ENCODE results near the gene ANKRD34C.
A peak's percentile ranks its signal among the peaks of the same experiment; 100 is the strongest.

Gene ANKRD34C

DNA sequence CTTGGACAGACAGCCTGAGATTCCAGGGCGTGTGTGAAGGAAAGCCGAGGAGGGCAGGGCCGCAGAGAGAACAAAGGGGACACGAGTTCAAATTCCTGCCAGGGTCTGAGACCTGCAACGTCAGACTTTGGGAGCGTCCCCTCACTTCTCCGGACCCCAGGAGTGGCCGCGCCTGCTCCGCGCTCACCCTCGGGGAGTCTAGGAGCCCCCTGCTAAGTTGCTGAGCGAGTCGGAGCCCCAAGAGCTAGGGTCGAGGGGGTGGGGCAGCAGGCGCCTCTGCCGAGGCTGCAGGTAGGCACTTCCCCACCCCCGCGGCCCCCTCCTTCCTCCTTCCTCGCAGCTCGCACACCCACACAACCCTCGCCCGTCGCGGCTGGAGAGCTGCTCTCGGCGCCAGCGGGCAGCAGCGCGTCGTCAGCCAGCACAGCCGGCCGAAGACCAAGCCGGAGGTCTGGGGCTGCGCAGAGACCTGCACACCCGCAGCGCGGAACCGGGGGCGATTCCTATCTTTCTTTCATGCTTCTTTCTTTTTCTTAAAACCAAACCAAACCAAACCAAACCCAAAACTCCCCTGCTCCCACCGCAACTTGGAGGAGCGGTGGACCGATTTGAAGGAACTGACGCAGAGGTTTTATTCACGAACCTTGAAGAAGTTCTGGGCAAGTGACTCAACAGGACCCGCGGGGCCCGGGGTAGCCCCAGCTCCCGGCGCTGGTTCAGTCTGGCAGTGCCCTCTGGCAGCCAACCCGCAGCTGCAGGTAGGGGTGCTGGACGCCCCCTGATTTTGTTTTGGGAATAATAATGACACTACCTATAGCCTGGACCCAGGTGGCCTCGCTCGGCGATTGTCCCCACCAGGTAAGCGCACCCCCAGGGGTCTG, at the start of gene ANKRD34C:
TSS of gene ANKRD34C (plus strand) at position 352 of the 881 bp plus-strand sequence. CDS start 10,563 bp downstream, outside the sequence.
- no peak for DNase-seq

DNA sequence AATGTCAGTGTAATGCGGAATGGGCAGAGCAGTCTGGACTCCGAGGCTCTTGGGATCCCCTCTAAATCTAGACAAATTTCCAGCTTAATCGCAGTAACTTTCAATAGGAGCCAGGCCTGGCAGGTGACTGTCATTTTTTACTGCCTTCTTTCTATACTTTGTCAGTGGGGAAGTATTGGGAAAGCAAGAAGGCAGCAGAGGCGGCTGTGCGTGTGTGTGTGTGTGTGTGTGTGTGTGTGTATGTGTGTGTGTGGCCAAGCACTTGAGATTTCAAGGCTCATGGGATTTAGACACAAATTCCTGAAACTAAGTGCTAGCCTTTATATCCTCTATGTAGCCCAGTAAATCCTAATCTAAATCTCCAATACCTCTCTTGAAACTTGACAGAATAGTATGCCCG, 49.3 kb upstream of the ANKRD34C start:
- no peak for DNase-seq

DNA sequence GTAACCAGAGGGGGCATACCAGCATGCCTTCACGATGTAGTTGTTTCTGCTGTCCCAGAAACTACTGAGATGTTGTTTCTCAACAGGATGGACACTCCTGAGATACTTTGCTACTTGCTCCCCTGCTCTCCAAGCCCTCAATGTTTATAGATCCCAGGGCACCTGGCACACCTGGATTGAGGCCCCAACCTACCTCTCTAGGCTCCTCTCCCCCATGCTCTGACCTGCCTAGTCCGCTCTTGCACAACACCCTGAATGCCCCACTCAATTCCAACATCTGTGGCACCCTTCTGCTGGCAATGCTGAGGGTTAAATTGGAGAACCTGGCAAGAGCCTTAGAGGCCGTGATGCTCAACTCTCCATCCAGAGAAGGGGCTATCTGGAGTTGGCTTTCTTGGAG, 42.5 kb upstream of the ANKRD34C start:
- no peak for DNase-seq

DNA sequence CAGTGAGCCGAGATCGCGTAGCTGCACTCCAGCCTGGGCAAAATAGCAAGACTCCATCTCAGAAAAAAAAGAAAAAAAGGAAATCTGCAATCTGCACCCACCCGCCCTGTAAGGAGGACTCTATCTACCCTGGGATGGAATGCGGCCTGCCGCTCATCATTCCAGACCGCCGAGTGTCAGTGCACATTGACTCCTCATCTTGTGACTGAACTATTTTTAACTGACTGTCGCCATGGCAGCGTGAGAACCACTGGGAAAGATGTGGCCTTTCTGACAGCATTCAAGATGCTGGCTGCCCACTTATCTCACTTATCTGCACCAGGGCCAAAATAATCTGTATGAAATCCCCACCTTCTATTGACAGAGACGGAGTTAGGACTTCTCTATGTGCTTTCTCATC, 38.8 kb upstream of the ANKRD34C start:
- DNase-seq = no peak

DNA sequence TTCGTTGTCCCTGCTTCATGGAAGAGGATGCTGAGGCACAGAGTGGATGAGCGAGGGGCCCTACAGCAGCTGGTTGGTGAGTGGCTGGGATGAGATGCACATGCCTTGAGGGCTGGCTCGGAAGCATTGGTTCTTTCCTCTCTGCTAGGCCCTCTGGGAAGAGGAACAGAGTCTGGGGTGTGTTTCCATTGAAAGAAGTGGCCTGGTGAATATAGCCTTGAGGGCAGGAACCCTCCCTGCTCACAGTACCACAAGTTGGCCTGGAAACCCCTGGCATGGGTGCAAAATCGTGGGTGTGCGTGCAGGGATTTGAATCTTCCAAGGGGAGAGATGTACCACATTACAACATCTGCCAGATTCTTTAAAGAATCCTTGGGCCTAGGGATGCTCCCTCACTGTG, 37.6 kb upstream of the ANKRD34C start:
- no peak for DNase-seq

DNA sequence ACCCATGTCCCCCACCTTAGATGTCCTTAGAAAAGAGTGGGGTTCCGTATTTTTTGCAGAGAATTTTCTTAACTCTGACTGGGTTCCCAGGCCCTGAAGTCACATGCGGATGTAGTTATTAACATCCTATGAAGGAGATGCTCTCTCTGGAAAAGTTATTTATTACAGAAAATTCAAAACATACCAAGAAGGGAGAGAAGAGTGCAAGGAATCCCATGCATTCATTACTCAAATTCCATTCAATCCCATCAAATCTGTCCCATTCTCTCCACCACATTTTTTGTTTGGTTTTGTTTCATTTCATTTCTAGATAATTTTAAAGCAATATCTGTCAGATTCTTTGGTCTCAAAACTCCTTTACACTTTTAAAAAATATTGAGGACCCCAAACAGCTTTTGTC, 34.3 kb upstream of the ANKRD34C start:
- DNase-seq = no peak

DNA sequence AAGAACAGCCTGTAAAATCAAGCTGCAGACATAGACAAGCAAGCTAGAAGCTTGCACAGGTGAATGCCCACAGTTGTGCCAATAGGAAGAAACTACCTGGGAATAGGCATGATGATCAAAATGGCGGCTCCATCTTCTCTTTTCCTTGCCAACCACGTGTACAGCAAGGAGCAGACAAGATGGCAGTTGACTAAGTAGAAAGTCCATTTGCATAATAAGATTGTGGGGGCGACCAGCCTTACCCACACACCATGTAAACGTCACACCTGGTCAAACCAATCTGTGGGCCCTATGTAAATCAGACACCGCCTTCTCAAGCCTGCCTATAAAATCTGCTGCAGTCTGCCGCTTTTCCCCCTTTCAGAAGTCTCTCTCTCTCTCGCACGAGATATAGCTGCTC, 25.1 kb upstream of the ANKRD34C start:
- peak; percentile 91 for DNase-seq

DNA sequence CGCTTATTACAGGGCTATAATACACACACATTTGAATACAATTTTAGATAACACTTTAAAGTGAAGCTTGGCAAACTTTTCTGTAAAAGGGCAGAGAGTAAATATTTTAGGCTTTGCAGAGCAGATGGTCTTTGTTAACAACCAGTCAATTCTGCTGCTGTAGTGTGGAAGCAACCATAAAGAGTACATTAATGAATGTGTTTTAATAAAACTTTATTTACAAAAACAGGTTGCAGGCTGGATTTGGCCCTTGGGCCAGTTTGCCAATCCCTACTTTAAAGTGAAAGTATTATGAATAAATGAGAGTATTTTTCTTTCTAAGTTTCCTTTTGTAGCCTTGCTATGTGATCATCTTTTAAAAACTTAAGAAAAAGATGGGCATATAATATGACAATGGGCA, 20.7 kb upstream of the ANKRD34C start:
- no peak for DNase-seq

DNA sequence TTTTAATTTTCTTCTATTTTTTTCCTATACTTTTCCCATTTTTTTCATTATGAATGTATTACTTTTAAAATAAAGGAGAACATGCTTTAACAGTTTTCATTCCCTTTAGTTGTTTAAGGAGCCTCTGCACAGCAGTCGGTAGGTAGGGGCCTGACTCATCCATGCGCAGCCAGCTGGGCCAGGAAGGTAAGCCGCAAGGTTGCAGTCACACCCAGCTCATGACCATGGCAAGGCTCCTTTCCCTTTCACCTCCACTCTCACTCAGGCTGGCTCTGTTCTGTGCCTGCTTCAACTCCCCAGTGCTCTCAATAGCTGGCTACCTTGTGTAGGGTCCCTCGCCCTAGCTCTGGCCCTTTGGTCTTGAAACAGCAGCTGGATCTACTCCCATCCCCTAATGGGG, 17.4 kb upstream of the ANKRD34C start:
- no peak for DNase-seq

DNA sequence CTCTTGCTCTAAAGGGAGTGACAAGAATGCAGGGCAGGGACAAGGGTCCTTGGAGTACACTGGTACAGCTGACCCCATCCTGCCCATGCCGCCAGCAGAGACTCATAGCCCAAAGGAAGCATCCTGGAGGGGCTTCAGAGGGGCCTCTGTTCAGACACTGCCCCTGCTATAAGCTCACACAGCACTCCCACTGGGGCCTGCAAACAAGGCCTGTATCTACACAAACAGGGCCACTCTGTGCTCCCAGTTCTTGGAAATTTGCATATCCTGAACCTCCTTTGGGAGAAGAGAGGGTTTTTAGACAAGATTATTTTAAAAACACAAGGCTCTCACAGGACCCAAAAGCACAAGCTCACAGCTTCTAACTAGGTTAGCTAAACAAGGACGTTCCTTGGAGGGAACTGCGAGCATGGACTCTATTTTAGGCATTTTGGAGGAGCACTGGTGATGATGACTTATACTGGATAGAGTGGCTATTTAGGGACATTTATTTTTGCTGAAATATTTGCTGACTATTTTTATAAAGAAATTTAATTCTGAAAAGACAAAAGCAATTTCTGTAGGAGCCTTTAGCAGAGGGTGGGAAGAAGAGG, 16.4 kb upstream of the ANKRD34C start:
- no peak for DNase-seq

DNA sequence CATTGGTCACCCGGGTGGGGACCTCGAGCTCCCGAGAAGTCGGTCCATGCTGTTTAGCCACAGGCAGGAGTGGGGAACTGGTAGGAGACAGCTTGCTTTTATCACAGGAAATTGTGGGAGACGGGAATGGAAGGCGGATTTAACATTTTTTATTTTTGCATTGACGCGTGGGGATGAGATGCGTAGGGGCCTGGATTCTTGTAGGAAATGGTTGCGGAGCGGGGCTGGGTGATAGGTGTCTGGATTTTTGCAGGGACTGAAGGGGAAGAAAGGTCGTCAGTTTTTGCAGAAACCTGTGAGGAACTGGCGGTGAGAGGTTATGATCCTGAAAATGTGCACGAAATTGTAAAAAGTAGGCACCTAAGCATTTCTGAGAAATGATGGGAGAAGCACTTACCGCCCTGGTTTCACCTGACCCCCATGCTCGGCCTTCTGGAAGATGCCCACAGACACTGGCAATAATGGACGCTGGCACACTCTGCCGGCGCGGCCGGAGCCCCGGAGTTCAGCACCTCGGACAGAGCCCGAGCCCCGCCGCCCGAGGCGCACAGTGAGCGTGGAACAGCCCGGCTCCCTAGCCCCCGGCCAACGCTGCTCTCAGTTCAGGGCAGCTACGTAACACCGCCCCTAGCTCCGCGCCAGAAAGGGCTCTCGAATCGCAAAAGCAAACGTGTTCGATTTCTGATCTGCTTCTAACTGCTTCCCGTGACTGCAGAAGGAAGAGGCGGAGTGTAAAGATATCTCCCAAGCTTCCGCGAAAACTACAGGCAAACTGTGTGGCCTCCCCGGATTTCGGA, 928 bp downstream of the ANKRD34C start:
- peak; percentile 29 for DNase-seq

DNA sequence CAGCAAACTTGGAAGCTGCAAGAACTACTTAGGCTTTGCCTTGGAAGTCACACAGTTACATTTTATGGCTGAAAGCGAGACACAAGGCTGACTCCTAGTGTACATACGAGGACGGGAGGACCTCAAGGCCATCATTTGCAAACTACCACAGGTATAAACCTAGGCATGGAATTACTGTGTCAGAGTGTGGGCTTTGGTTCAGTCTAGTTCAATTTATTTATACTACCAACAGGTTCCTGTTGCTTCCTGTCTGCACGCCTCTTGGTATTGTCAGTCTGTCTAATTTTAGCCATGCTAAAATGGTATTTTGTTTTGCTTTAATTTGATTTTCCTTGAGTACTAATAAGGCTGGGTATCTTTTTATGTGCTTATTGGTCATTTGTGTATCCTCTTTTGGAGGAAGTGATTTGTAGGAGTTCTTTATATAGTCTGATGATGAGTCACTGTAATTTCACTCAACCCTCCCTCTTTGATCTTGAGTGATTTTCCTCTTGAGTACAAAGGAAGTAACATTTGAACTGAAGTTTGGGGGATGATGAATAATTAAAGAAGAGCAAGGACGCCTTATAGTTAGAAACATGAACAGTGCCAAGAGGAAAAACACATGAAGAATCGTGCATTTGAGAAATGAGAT, 8.2 kb downstream of the ANKRD34C start:
- DNase-seq = no peak

DNA sequence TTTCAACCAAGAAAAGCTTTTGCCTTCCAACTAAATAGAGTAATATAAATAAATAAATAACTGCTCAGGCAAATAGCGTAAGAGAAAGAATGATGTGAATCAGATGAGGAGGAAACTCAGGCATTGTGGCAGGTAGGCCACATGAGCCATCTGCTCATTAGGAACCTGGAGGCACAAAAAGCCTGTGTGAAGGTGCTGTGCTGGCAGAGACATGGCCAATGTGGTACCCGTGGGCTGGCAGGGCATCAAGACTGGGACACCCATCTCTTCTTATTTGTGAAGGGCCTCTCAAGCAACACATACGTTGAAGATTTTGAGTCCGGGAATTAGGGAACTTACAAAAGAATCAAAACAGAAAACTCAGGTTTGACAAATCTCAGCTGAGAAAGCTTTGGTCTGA, 9.5 kb downstream of the ANKRD34C start:
- no peak for DNase-seq

DNA sequence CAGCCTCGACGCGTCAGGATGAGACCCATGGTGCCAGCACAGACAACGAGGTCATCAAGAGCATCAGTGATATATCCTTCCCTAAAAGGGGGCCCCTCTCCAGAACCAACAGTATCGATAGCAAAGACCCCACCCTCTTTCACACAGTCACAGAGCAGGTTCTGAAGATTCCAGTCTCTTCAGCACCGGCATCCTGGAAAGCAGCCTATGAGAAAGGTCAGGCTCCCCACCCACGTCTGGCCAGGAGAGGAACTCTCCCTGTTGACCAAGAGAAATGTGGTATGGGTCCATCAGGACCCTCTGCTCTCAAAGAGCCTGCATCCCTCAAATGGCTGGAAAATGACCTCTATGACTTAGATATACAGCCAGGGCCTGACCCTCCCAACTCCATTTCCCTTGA, 11.6 kb downstream of the ANKRD34C start:
- no peak for DNase-seq

DNA sequence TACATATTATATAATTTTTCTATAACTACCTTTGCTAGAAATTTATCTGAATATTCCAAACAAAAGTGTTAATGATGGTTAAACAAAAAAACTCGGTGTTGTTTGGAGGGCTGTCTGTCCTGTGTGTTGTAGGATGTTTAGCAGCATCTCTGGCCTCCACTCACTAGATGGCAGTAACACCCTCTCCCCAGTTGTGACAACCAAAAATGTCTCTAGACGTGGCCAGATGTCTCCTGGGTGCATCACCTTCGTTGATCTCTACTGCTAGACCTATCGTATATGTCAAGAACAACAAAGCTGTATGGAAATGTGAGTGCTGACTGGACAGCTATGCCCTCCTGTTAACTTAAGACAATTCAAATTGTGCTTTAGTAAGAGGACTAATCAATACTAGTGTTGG, 14.1 kb downstream of the ANKRD34C start:
- DNase-seq = peak; percentile 54

DNA sequence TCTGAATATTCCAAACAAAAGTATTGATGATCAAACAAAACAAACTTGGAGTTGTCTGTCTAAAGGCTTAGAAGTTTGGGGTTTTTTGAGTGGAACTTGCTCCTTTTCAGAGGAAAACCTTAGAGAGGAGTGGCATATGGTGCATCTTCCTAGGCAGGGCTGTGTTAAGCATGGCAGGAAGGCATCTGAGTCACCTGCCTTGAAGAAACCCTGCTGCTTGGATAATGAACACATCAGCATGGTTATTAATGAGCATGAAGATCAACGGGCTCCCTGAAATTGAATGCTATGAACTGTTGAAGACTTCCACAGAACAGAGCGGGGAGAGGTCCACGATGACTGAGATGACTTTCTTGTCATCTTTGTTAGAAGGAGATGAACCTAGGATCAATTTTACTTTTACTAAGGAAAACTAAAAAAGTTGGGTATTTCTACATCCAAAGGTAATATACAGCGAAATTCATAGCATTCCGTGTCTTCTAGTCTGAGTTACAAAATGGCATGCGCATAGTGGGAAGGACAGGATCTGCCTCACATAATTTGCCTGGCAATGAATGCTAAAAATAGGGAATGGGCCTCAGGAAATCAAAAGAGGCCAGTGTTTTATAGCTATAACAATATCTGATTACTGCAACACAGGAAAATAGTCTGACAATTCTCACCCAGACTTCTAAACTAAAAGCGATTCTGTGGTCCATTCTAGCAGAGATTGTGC, 16.8 kb downstream of the ANKRD34C start:
- DNase-seq = no peak

DNA sequence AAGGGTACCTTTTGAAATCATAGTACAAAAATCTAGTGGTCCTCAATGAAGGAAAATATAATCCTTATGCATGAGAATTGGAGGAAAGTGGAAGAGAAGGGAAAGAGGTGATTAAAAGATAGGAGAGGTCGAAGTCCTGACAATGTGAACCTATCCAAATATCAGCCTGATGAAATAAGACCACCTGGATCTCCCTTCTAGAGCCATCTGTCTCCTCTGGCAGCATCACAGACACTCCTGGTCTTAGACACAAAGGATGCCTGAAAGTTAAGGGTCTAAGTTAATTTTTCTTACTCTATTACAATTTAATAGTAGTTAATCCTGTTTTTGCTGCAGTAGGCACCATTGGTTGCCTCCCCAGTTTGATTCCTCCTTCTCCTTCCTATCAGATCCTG, 17.3 kb downstream of the ANKRD34C start:
- DNase-seq = no peak

DNA sequence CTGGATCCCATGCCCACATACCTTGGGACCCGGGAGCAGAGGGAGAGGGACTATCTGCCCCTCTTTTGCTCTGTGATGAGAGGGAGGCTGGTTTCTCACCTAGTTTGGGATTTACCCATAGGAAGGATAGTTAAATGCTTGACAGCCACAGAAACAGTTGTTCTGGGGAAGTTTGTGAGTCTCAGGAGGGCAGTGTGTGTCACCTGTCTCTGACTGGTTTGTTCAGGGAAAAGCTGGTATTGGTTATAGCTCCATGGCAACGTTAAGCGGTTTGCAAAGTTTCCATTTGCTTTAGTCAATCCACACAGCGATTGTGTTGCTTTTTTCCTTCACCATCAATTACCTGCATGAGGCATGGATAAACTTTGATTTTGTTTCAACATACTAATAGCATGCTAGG, 24.7 kb downstream of the ANKRD34C start:
- DNase-seq = no peak

DNA sequence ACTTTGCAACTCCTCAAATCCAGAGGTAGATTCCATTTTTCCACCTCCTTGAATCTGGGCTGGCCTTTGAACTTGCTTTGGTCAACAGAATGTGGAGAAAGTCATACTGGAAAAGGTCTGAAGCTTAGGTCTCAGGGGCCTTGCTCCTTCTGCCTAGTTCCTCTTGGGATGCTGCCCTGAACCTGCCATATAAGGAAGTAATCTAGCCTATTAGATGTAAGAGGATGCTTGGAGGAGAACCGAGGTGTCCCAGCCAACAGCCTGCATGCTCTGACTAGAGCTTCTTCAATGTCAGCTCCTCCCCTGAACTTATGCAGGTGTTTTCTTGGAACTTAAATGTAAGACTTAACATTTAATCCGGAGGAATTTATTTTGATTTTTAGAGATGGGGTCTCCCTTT, 26.4 kb downstream of the ANKRD34C start:
- no peak for DNase-seq

DNA sequence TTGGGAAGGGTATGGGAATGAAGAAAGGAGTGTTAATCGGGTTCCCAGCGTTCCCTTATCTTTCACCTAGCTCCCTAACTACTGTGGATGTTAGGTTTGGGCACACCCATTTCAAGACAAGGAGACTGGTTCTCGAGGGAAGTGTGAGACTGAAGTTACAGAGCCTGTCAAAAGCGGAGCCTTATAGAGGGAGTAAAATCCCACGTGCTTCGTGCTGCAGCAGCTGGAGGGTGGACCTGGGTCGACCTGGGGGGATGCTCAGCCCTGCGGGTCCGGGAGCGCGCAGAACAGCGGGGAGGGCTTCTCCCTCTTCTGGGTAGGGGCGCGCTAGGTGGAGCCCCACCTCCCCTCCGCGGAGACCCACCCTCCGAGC, 28.1 kb downstream of the ANKRD34C start:
- peak; percentile 65 for DNase-seq

DNA sequence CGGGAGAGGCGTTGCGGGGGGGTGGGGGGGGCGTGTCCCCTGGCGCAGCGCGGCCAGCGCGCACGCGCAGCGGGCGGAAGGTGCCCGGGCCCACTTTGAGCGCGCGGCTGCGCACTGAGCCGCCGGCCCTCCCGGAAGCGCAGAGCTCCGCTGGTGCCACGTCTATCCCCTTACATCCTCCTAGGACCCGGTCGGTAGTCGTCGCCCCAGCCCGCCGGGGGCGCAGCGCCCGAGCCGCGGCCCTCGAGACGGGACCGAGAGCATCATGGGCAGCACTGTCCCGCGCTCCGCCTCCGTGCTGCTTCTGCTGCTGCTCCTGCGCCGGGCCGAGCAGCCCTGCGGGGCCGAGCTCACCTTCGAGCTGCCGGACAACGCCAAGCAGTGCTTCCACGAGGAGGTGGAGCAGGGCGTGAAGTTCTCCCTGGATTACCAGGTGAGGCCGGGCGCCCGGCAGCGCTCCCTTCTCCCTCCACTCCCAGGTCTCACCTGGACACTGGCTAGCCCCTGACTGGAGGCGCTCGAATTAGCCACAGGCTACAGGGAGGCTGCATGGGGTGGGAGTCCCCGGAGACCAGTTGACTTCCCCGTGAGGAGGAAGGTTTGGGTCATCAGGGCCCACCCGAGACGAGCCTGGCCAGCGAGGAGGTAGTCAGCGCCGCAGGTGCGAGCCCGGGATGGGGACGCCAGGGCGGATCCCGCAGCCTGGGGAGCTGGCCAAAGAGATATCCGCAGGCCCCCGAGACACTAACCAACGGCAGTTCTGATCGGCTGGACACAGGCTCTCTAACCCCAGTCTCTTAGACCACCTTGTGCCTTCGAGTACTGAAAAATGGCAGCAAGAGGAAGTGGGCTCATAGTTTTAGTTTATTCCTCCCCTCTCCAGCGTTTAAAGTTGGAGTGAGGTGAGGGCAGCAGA, 28.7 kb downstream of the ANKRD34C start, which contains the start of gene TMED3:
TSS of gene TMED3 (plus strand) at position 128 of the 916 bp plus-strand sequence. CDS start at position 266, 138 bp downstream.
- peak; percentile 90 for DNase-seq

Measured in OCI-M1 (cell line).